HEK293 (cell line): Measurements from ENCODE around the gene PCP2.

Experiments used
- CTCF ChIA-PET: fragments of 350-600 bp; formaldehyde crosslinking; extraction: SDS; loops from one replicate; lab custom pipeline; 2021; ENCODE audit warnings: antibody characterized with exemption; lab: Yijun Ruan, JAX
- POLR2A ChIA-PET: fragments of 300-600 bp; formaldehyde crosslinking; extraction: SDS; loops from one replicate; lab custom pipeline; 2020; ENCODE audit warnings: antibody characterized with exemption, inconsistent platforms; lab: Yijun Ruan, JAX
- H3K27ac ChIP-seq: fragments of 200-500 bp; sonication (Bioruptor generic); 2 replicates; pipeline ENCODE4 v1.5.1; 2014; ENCODE audit warnings: low read depth, low read length, control low read depth, inconsistent platforms; ENCODE audit errors: extremely low read depth
- H3K36me3 ChIP-seq, 2 experiments: fragments of 200-500 bp in 1 of 2; sonication (Bioruptor generic) in 1 of 2; 1 replicate in 1 of 2; 2 replicates in 1 of 2; pipeline ENCODE4 v1.5.1; 2014 to 2017; ENCODE audit warnings: inconsistent platforms in 2 of 2, low read length in 2 of 2; ENCODE audit not compliant: control insufficient read depth in 2 of 2, insufficient read depth in 1 of 2
- H3K4me1 ChIP-seq: fragments of 200-500 bp; sonication (Bioruptor generic); 2 replicates; pipeline ENCODE4 v1.5.1; 2014; ENCODE audit warnings: mild to moderate bottlenecking, low read length, inconsistent platforms; ENCODE audit not compliant: control insufficient read depth, insufficient read depth
- H3K4me3 ChIP-seq: 2 replicates; pipeline ENCODE4 v1.5.1; 2011; ENCODE audit warnings: low read depth, mild to moderate bottlenecking, control low read depth, low read length, moderate library complexity
- H3K9me3 ChIP-seq: fragments of 200-500 bp; sonication (Bioruptor generic); 2 replicates; pipeline ENCODE4 v1.5.1; 2014; ENCODE audit warnings: low read depth, low read length, inconsistent platforms; ENCODE audit not compliant: control insufficient read depth, insufficient read depth
- BCL6B ChIP-seq: fragments of 450-650 bp; formaldehyde crosslinking; IDR thresholded peaks from 2 replicates; pipeline ENCODE4 v1.5.1; 2017; ENCODE audit warnings: missing biosample characterization, missing genetic modification characterization
- EGR2 ChIP-seq: fragments of 450-650 bp; formaldehyde crosslinking; IDR thresholded peaks from 2 replicates; pipeline ENCODE4 v1.5.1; 2016; ENCODE audit warnings: low read depth, missing biosample characterization, missing genetic modification characterization
- HIC1 ChIP-seq: fragments of 450-650 bp; formaldehyde crosslinking; IDR thresholded peaks from 2 replicates; pipeline ENCODE4 v1.5.1; 2016; ENCODE audit warnings: missing biosample characterization, missing genetic modification characterization
- KLF1 ChIP-seq: fragments of 450-650 bp; formaldehyde crosslinking; IDR thresholded peaks from 2 replicates; pipeline ENCODE4 v1.5.1; 2016; ENCODE audit warnings: missing biosample characterization, missing genetic modification characterization
- TRIM28 ChIP-seq: IDR thresholded peaks from 2 replicates; pipeline ENCODE4 v1.6.1; 2011; ENCODE audit warnings: low read length, control low read depth, borderline replicate concordance
- WT1 ChIP-seq: fragments of 450-650 bp; formaldehyde crosslinking; IDR thresholded peaks from 2 replicates; pipeline ENCODE4 v1.5.1; 2016; ENCODE audit warnings: missing biosample characterization, missing genetic modification characterization
- ZBTB17 ChIP-seq: fragments of 450-650 bp; formaldehyde crosslinking; IDR thresholded peaks from 2 replicates; pipeline ENCODE4 v1.5.1; 2016; ENCODE audit warnings: missing biosample characterization, missing genetic modification characterization
- ZBTB48 ChIP-seq: fragments of 450-650 bp; formaldehyde crosslinking; IDR thresholded peaks from 2 replicates; pipeline ENCODE4 v1.5.1; 2016; ENCODE audit warnings: missing biosample characterization, missing genetic modification characterization
- ZBTB8A ChIP-seq: fragments of 450-650 bp; formaldehyde crosslinking; IDR thresholded peaks from 2 replicates; pipeline ENCODE4 v1.5.1; 2016; ENCODE audit warnings: missing biosample characterization, missing genetic modification characterization
- ZIC2 ChIP-seq: fragments of 450-650 bp; formaldehyde crosslinking; IDR thresholded peaks from 2 replicates; pipeline ENCODE4 v1.5.1; 2016; ENCODE audit warnings: missing biosample characterization, missing genetic modification characterization
- ZNF2 ChIP-seq: fragments of 450-650 bp; formaldehyde crosslinking; IDR thresholded peaks from 2 replicates; pipeline ENCODE4 v1.5.1; 2016; ENCODE audit warnings: missing biosample characterization, missing genetic modification characterization
- ZNF202 ChIP-seq: fragments of 450-650 bp; formaldehyde crosslinking; IDR thresholded peaks from 2 replicates; pipeline ENCODE4 v1.5.1; 2016; ENCODE audit warnings: missing biosample characterization, missing genetic modification characterization, borderline replicate concordance
- ZNF266 ChIP-seq: fragments of 450-650 bp; formaldehyde crosslinking; IDR thresholded peaks from 2 replicates; pipeline ENCODE4 v1.5.1; 2016; ENCODE audit warnings: missing biosample characterization, missing genetic modification characterization, low read depth
- ZNF335 ChIP-seq: fragments of 450-650 bp; formaldehyde crosslinking; conservative IDR thresholded peaks from 2 replicates; pipeline ENCODE4 v1.5.1; 2016; ENCODE audit warnings: missing biosample characterization, missing genetic modification characterization
- ZNF366 ChIP-seq: fragments of 450-650 bp; formaldehyde crosslinking; conservative IDR thresholded peaks from 2 replicates; pipeline ENCODE4 v1.5.1; 2016; ENCODE audit warnings: missing biosample characterization, missing genetic modification characterization
- ZNF501 ChIP-seq: fragments of 450-650 bp; formaldehyde crosslinking; IDR thresholded peaks from 2 replicates; pipeline ENCODE4 v1.5.1; 2016; ENCODE audit warnings: missing biosample characterization, missing genetic modification characterization
- ZNF510 ChIP-seq: fragments of 450-650 bp; formaldehyde crosslinking; IDR thresholded peaks from 2 replicates; pipeline ENCODE4 v1.5.1; 2018; ENCODE audit warnings: mild to moderate bottlenecking, missing genetic modification characterization, missing biosample characterization; ENCODE audit not compliant: insufficient replicate concordance
- ZNF596 ChIP-seq: fragments of 450-650 bp; IDR thresholded peaks from 2 replicates; pipeline ENCODE4 v1.5.0; 2018; ENCODE audit warnings: missing biosample characterization, mild to moderate bottlenecking, missing genetic modification characterization, moderate library complexity
- ZNF76 ChIP-seq: fragments of 450-650 bp; formaldehyde crosslinking; IDR thresholded peaks from 2 replicates; pipeline ENCODE4; 2016; ENCODE audit warnings: low read depth, missing biosample characterization, missing genetic modification characterization, borderline replicate concordance
- ZNF837 ChIP-seq: fragments of 450-650 bp; formaldehyde crosslinking; IDR thresholded peaks from 2 replicates; pipeline ENCODE4 v1.5.1; 2016; ENCODE audit warnings: missing biosample characterization, missing genetic modification characterization
- TF ChIP-seq, protein P1 (sequence below): fragments of 450-650 bp; formaldehyde crosslinking; IDR thresholded peaks from 2 replicates; pipeline ENCODE4 v1.5.1; 2016; ENCODE audit warnings: missing biosample characterization, missing genetic modification characterization

Gene PCP2

DNA sequence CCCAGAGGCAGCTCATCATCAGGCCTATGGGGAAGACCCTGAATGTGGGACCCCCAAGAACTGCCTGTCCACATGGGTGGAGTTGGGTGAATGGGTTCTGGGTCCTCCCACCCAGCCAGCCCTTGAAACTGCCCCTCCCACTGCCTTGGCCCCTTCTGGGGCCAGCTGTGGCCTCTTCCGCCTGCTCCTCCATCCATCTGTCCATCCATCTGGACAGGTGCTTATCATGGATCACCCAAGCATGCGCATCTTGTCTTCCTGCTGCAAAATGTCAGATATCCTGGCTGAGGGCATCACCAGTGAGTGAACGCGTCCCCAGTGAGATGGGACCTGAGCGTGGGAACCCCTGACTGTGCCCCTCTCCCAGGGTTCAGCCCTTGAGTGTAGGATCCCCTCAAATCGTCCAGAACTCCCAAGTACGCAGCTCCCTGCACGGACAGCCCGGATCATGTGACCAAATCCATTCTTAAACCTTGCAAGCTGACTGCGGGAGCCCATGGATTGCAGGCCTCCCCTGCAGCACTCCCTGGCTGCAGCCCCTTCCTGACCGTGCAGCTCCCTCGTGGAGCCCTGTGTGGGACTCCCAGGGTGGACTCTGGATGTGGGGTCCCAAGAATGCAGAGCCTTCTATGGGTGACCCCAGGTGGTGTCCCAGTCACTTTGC lies 5.4 kb upstream of the PCP2 start:
- Histone ChIP-seq H3K4me1 (no peaks in the 10 kb centered on the region), H3K4me3 (no peak overlapping the region), H3K36me3 (peaks cover 7 to 12% of the 10 kb centered on the region in 2 experiments; a peak in 2 of 3 replicates), H3K27ac (no peak overlapping the region), H3K9me3 (no peaks in the 10 kb centered on the region)
- no peak for TF ChIP-seq ZNF202 (tag by site-specific recombination)
- no peak for TF ChIP-seq ZNF501
- peak; percentile 28; the same call in 1 of the 2 replicates for TF ChIP-seq ZNF366 (tag by site-specific recombination)
- CTCF ChIA-PET, result interaction anchor here (2.0 kb wide), 1 partner anchor 41 kb away, joined by 7 read pairs; the partner anchor contains the start of gene TRAPPC5
- POLR2A ChIA-PET, result interaction anchor here (0.5 to 0.7 kb wide), 2 partner anchors 10 to 262 kb away, joined by 3 to 4 read pairs; no protein-coding TSS in a partner anchor

DNA sequence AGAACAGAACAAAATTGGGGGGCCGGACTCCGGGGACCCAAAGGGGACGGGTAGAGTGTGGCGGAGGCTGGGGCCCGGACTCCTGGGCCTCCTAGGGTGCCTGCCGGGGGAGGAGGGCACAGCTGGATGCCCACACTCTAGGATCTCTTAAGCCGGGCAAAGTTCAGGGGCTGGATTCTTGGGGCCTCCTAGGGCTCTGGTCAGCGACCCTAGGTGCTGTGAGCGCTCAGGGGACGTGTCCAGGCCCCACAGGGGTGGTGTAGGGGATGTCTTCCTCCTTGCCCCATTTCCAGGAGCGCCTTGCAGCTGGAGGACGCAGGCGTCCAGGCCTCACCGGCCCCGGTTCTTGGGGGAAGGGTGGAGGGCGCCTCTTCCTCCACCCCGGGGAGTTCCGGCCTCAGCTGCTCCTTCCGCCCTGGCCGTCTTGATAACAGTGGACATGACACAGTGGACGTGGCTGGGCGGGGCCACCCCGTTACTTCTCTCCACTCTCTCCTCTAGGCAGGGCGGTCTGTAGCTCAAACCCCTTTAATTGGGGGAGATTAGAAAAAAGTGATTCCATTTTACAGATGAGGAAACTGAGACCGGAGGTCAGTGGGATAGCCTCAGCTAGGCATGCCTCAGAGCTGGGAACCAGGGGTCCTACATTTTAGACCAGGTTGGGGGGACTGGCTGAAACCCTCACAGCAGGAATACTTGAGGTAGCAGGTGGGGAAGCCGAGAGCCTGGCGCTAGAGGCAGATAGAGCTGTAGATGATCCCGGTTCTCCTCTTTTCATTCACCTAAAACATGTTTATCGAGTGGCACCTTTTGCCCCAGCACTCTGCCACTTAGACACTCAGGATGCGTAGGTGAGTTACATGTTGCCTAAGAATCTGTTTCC lies 4.1 kb upstream of the PCP2 start:
- 0 out of 2 replicates have a peak, but pooled peaks have one; percentile 33 for TF ChIP-seq ZIC2 (tag by site-specific recombination)
- TF ChIP-seq ZBTB8A (tag by site-specific recombination), result 0 out of 2 replicates have a peak, but pooled peaks have one; percentile 4
- TF ChIP-seq ZBTB48 (tag by site-specific recombination), result peak; percentile 40; the same call in 1 of the 2 replicates
- TF ChIP-seq, protein P1, sequence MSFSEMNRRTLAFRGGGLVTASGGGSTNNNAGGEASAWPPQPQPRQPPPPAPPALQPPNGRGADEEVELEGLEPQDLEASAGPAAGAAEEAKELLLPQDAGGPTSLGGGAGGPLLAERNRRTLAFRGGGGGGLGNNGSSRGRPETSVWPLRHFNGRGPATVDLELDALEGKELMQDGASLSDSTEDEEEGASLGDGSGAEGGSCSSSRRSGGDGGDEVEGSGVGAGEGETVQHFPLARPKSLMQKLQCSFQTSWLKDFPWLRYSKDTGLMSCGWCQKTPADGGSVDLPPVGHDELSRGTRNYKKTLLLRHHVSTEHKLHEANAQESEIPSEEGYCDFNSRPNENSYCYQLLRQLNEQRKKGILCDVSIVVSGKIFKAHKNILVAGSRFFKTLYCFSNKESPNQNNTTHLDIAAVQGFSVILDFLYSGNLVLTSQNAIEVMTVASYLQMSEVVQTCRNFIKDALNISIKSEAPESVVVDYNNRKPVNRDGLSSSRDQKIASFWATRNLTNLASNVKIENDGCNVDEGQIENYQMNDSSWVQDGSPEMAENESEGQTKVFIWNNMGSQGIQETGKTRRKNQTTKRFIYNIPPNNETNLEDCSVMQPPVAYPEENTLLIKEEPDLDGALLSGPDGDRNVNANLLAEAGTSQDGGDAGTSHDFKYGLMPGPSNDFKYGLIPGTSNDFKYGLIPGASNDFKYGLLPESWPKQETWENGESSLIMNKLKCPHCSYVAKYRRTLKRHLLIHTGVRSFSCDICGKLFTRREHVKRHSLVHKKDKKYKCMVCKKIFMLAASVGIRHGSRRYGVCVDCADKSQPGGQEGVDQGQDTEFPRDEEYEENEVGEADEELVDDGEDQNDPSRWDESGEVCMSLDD (tag by site-specific recombination), result no peak
- Histone ChIP-seq H3K4me1 (no peaks in the 10 kb centered on the region), H3K9me3 (no peaks in the 10 kb centered on the region), H3K27ac (peak overlapping the region; percentile 29; the same call in 1 of the 2 replicates), H3K4me3 (peak overlapping the region; percentile 83), H3K36me3 (peaks cover 7 to 12% of the 10 kb centered on the region in 2 experiments; a peak in 2 of 3 replicates)
- ChIA-PET CTCF (interaction anchor here (0.5 to 2.0 kb wide), 6 partner anchors 15 to 242 kb away, joined by 3 to 7 read pairs (median 4); partner anchors contain the start of gene TRAPPC5), POLR2A (interaction anchor here (1.4 kb wide), 2 partner anchors 8 to 14 kb away, joined by 6 to 7 read pairs; partner anchors contain the start of genes PET100 and XAB2)

GRCh38 chr19:7636691-7637373 lies 3.3 kb upstream of the PCP2 start, which contains the start of gene STXBP2:
STXBP2 (plus strand) TSS chr19:7637110; CDS start chr19:7637150, 40 bp downstream.
- no peaks in the 10 kb centered on the region for H3K4me1 ChIP-seq
- ChIA-PET POLR2A (interaction anchor here (1.4 kb wide), 2 partner anchors 7 to 13 kb away, joined by 6 to 7 read pairs; partner anchors contain the start of genes PET100 and XAB2), CTCF (interaction anchor here (0.5 to 2.0 kb wide), 3 partner anchors 44 to 68 kb away, joined by 3 to 7 read pairs (median 5); partner anchors contain the start of gene TRAPPC5)
- peak within 1 kb of the TSS; percentile 83 for H3K4me3 ChIP-seq
- H3K36me3 ChIP-seq, result peaks cover 7 to 15% of the 10 kb centered on the region in 2 experiments; a peak in 2 of 3 replicates
- peak within 1 kb of the TSS; percentile 29; the same call in 1 of the 2 replicates for H3K27ac ChIP-seq
- no peaks in the 10 kb centered on the region for H3K9me3 ChIP-seq
- TF ChIP-seq ZNF76 (tag by site-specific recombination) (no peak), ZBTB17 (tag by site-specific recombination) (peak; percentile 99), KLF1 (tag by site-specific recombination) (peak; percentile 57; the same call in 1 of the 2 replicates), ZNF510 (tag by site-specific recombination) (no peak), BCL6B (no peak), ZNF596 (tag by site-specific recombination) (no peak), HIC1 (tag by site-specific recombination) (no peak), ZNF2 (tag by site-specific recombination) (no peak), EGR2 (tag by site-specific recombination) (0 out of 2 replicates have a peak, but pooled peaks have one; percentile 14), TRIM28 (no peak), ZNF335 (no peak), WT1 (tag by site-specific recombination) (no peak), ZNF266 (no peak), ZNF837 (no peak)
